SK-N-MC (cell line): ENCODE results near the gene RBM15B.

ENCODE experiments used
- DNase-seq: peaks from one replicate; pipeline ENCODE4 v3.0.0-alpha.2; 2011; ENCODE audit warnings: low read depth, low spot score
- H3K27ac ChIP-seq: fragments of 200-600 bp; sonication (generic); 2 replicates; pipeline ENCODE4 v1.5.1; 2016; ENCODE audit warnings: mixed run types
- H3K36me3 ChIP-seq: fragments of 200-600 bp; sonication (generic); 2 replicates; pipeline ENCODE4 v1.6.1; 2017; ENCODE audit warnings: antibody characterized with exemption, low read length, mixed read lengths; ENCODE audit not compliant: insufficient read depth
- H3K4me3 ChIP-seq: fragments of 200-600 bp; sonication (generic); 2 replicates; pipeline ENCODE4 v1.5.1; 2016
- H3K9ac ChIP-seq: fragments of 200-600 bp; sonication (generic); 2 replicates; pipeline ENCODE4 v1.8.0; 2017; ENCODE audit warnings: mixed run types, mixed read lengths; ENCODE audit not compliant: insufficient read length
- H3K9me3 ChIP-seq: fragments of 200-600 bp; sonication (generic); 2 replicates; pipeline ENCODE4 v1.6.1; 2017; ENCODE audit warnings: low read depth, mild to moderate bottlenecking, antibody characterized with exemption, low read length, moderate library complexity, mixed read lengths
- EZH2 ChIP-seq: fragments of 200-600 bp; sonication (generic); IDR thresholded peaks from one replicate; pipeline ENCODE4 v1.6.1; 2017; ENCODE audit warnings: antibody characterized with exemption
- FOXP2 ChIP-seq: optimal IDR thresholded peaks from 2 replicates; pipeline ENCODE3; 2011; ENCODE audit warnings: mild to moderate bottlenecking, moderate library complexity; ENCODE audit not compliant: insufficient read depth; ENCODE audit errors: extremely low read length, control extremely low read depth
- POLR2AphosphoS5 ChIP-seq: IDR thresholded peaks from 2 replicates; pipeline ENCODE4 v1.6.1; 2012; ENCODE audit warnings: mild to moderate bottlenecking, low read depth, low read length, borderline replicate concordance

RBM15B gene

GRCh38 chr3:51389423-51390183, 1.5 kb upstream of the RBM15B start:
- Histone ChIP-seq H3K9me3 (no peaks in the 10 kb centered on the region), H3K27ac (no peak overlapping the region), H3K36me3 (peaks cover 23% of the 10 kb centered on the region; the same call in 1 of the 2 replicates), H3K4me3 (no peak overlapping the region), H3K9ac (no peak overlapping the region)
- no peak for TF ChIP-seq POLR2AphosphoS5
- TF ChIP-seq EZH2: no peak
- TF ChIP-seq FOXP2: no peak
- DNase-seq: no peak

GRCh38 chr3:51390246-51391074, 625 bp upstream of the RBM15B start:
- peak overlapping the region; percentile 25; the same call in 1 of the 2 replicates for H3K27ac ChIP-seq
- no peak for TF ChIP-seq EZH2
- no peak for TF ChIP-seq FOXP2
- no peak; the same call in 1 of the 2 replicates for TF ChIP-seq POLR2AphosphoS5
- H3K4me3 ChIP-seq: peak overlapping the region; percentile 78
- no peaks in the 10 kb centered on the region for H3K9me3 ChIP-seq
- peaks cover 26% of the 10 kb centered on the region; the same call in 1 of the 2 replicates for H3K36me3 ChIP-seq
- DNase-seq: no peak
- peak overlapping the region; percentile 59 for H3K9ac ChIP-seq

- Histone ChIP-seq H3K9me3 (no peaks in the 10 kb centered on the region), H3K36me3 (peaks cover 32% of the 10 kb centered on the region), H3K9ac (peak overlapping the region; percentile 85), H3K27ac (peak overlapping the region; percentile 36; the same call in 1 of the 2 replicates), H3K4me3 (peak overlapping the region; percentile 78)
- no peak for DNase-seq
- TF ChIP-seq POLR2AphosphoS5: no peak
- no peak for TF ChIP-seq FOXP2
- no peak for TF ChIP-seq EZH2
Measured at GRCh38 chr3:51391566-51392354, 675 bp downstream of the RBM15B start.

GRCh38 chr3:51392355-51393133, 1.5 kb downstream of the RBM15B start:
- Histone ChIP-seq H3K36me3 (peaks cover 35% of the 10 kb centered on the region), H3K9me3 (no peaks in the 10 kb centered on the region), H3K9ac (peak overlapping the region; percentile 85), H3K27ac (no peak overlapping the region), H3K4me3 (peak overlapping the region; percentile 78)
- no peak for DNase-seq
- TF ChIP-seq POLR2AphosphoS5 (peak; percentile 2; the same call in 1 of the 2 replicates), EZH2 (no peak)

GRCh38 chr3:51393134-51393495, 2.0 kb downstream of the RBM15B start:
- no peak for DNase-seq
- Histone ChIP-seq H3K9me3 (no peaks in the 10 kb centered on the region), H3K27ac (no peak overlapping the region), H3K4me3 (peak overlapping the region; percentile 78), H3K9ac (no peak overlapping the region), H3K36me3 (peaks cover 36% of the 10 kb centered on the region)
- TF ChIP-seq POLR2AphosphoS5: no peak
- no peak for TF ChIP-seq FOXP2
- no peak for TF ChIP-seq EZH2

- H3K4me3 ChIP-seq: peak overlapping the region; percentile 30; the same call in 1 of the 2 replicates
- no peak overlapping the region for H3K27ac ChIP-seq
- peaks cover 36% of the 10 kb centered on the region for H3K36me3 ChIP-seq
- TF ChIP-seq POLR2AphosphoS5: no peak
- no peak for TF ChIP-seq FOXP2
- no peak for TF ChIP-seq EZH2
- H3K9me3 ChIP-seq: no peaks in the 10 kb centered on the region
- DNase-seq: no peak
- H3K9ac ChIP-seq: no peak overlapping the region
Measured at GRCh38 chr3:51393564-51393963, 2.5 kb downstream of the RBM15B start.

GRCh38 chr3:51394541-51394940, 3.5 kb downstream of the RBM15B start:
- TF ChIP-seq FOXP2 (no peak), EZH2 (no peak), POLR2AphosphoS5 (peak; percentile 28; the same call in 1 of the 2 replicates)
- Histone ChIP-seq H3K36me3 (peaks cover 36% of the 10 kb centered on the region), H3K4me3 (no peak overlapping the region), H3K9me3 (no peaks in the 10 kb centered on the region), H3K27ac (no peak overlapping the region), H3K9ac (peak overlapping the region; percentile 15)
- DNase-seq: no peak
